Neutrophil (primary cell): ENCODE results near the gene TMEM79.

ENCODE experiments used
- H3K27ac ChIP-seq: fragments of 200-600 bp; sonication (generic); 2 replicates; pipeline ENCODE4 v1.5.1; 2016; ENCODE audit warnings: mild to moderate bottlenecking, moderate library complexity
- H3K27me3 ChIP-seq: fragments of 200-600 bp; sonication (generic); 2 replicates; pipeline ENCODE4 v1.6.0; 2016; ENCODE audit warnings: mild to moderate bottlenecking
- H3K36me3 ChIP-seq: fragments of 200-600 bp; sonication (generic); 2 replicates; pipeline ENCODE4 v1.5.1; 2017
- H3K4me1 ChIP-seq, 2 experiments: fragments of 200-600 bp in 1 of 2; sonication (generic) in 1 of 2; 1 replicate in 1 of 2; 2 replicates in 1 of 2; pipeline versions ENCODE4 v1.5.1 to v1.6.1; 2013 to 2016; ENCODE audit warnings: low read depth in 1 of 2, low read length in 1 of 2, mild to moderate bottlenecking in 1 of 2, moderate library complexity in 1 of 2; ENCODE audit not compliant: control insufficient read depth in 1 of 2, insufficient read depth in 1 of 2
- H3K4me3 ChIP-seq, 2 experiments: fragments of 200-600 bp in 1 of 2; sonication (generic) in 1 of 2; 1 replicate in 1 of 2; 2 replicates in 1 of 2; pipeline ENCODE4 v1.5.1; 2013 to 2016; ENCODE audit warnings: low read depth in 1 of 2, low read length in 1 of 2, mild to moderate bottlenecking in 1 of 2, moderate library complexity in 1 of 2
- H3K9me3 ChIP-seq: fragments of 200-600 bp; sonication (generic); 2 replicates; pipeline ENCODE4 v1.5.1; 2016
- CTCF ChIP-seq: fragments of 200-600 bp; sonication (generic); IDR thresholded peaks from 2 replicates; pipeline ENCODE4 v1.5.1; 2016; ENCODE audit warnings: antibody characterized with exemption

TMEM79 gene

GRCh38 chr1:156337888-156338179 is 53.7 kb downstream of the TMEM79 start:
- peak overlapping the region; percentile 81 for H3K27ac ChIP-seq
- H3K36me3 ChIP-seq, result peaks cover 24% of the 10 kb centered on the region
- H3K4me3 ChIP-seq, result peak overlapping the region; percentile 93 to 99
- peaks cover 12 to 20% of the 10 kb centered on the region in 2 experiments for H3K4me1 ChIP-seq
- H3K27me3 ChIP-seq, result no peaks in the 10 kb centered on the region
- no peak for TF ChIP-seq CTCF
- H3K9me3 ChIP-seq, result no peaks in the 10 kb centered on the region

GRCh38 chr1:156338180-156338976 is 54.3 kb downstream of the TMEM79 start, which contains the start of the genes CCT3 and TSACC:
CCT3 (minus strand) TSS chr1:156338292; CDS start chr1:156338184, 108 bp downstream.
TSACC (plus strand) TSS chr1:156338526; CDS start chr1:156339758, 1,232 bp downstream.
- peaks cover 22% of the 10 kb centered on the region for H3K36me3 ChIP-seq
- peaks cover 12 to 20% of the 10 kb centered on the region in 2 experiments for H3K4me1 ChIP-seq
- no peaks in the 10 kb centered on the region for H3K27me3 ChIP-seq
- H3K9me3 ChIP-seq, result no peaks in the 10 kb centered on the region
- H3K27ac ChIP-seq, result peak within 1 kb of the TSS; percentile 81
- peak within 1 kb of the TSS; percentile 93 to 99 for H3K4me3 ChIP-seq
- TF ChIP-seq CTCF, result peak; percentile 22
